Cardiac muscle cell (in vitro differentiated cells and primary cell): ENCODE results near the gene OR51I2. TPM values are rescaled to one million over a fixed set of nuclear protein-coding genes. Genes with fewer than 3 reads are reported as not detected.

Source experiments
- DNase-seq, 2 donors: peaks; one replicate each; pipeline versions ENCODE4 v3.0.0 to v3.0.0-alpha.2; 2010 to 2017; ENCODE audit warnings: low read depth in 1 of 2, low spot score in 1 of 2
- H3K27ac ChIP-seq: fragments of 200-600 bp; sonication (generic); 2 replicates; pipeline ENCODE4 v1.5.1; 2016
- H3K27me3 ChIP-seq: fragments of 200-600 bp; sonication (generic); 2 replicates; pipeline ENCODE4 v1.6.0; 2016; ENCODE audit warnings: control low read depth
- H3K36me3 ChIP-seq: fragments of 200-600 bp; sonication (generic); 2 replicates; pipeline ENCODE4 v1.5.1; 2016; ENCODE audit warnings: control low read depth
- H3K4me1 ChIP-seq: fragments of 200-600 bp; sonication (generic); 2 replicates; pipeline ENCODE4 v1.8.1; 2017; ENCODE audit warnings: low read depth, mild to moderate bottlenecking, mixed run types
- H3K4me3 ChIP-seq: fragments of 200-600 bp; sonication (generic); 2 replicates; pipeline ENCODE4 v1.5.1; 2016; ENCODE audit warnings: mild to moderate bottlenecking
- H3K9me3 ChIP-seq: fragments of 200-600 bp; sonication (generic); 2 replicates; pipeline ENCODE4 v1.5.1; 2017; ENCODE audit warnings: low read depth, mild to moderate bottlenecking, control low read depth
- CTCF ChIP-seq: IDR thresholded peaks from 2 replicates; pipeline ENCODE4 v1.5.1; 2012; ENCODE audit warnings: low read depth, mild to moderate bottlenecking, low read length
- polyA plus RNA-seq: library from polyadenylated mRNA; unstranded; fragments of >200 nt; fragmentation: Nextera tagmentation; extraction: Ambion mirVana; gene quantifications from 2 replicates; pipeline ENCODE4 v1.2.1, GENCODE V29; 2016
- total RNA-seq: library from RNA; depleted of rRNA; stranded (reverse); fragments of >200 nt; gene quantifications from 2 replicates; pipeline ENCODE4 v1.2.3, GENCODE V29; 2016

OR51I2 gene
- total and polyA plus RNA-seq, 2 experiments from 2014 or later, result not detected

- no peaks in the 10 kb centered on the region for H3K4me1 ChIP-seq
- TF ChIP-seq CTCF, result no peak
- no peak overlapping the region for H3K4me3 ChIP-seq
Observed at GRCh38 chr11:5488798-5489399, 39.8 kb downstream of the OR51I2 start.

DNA sequence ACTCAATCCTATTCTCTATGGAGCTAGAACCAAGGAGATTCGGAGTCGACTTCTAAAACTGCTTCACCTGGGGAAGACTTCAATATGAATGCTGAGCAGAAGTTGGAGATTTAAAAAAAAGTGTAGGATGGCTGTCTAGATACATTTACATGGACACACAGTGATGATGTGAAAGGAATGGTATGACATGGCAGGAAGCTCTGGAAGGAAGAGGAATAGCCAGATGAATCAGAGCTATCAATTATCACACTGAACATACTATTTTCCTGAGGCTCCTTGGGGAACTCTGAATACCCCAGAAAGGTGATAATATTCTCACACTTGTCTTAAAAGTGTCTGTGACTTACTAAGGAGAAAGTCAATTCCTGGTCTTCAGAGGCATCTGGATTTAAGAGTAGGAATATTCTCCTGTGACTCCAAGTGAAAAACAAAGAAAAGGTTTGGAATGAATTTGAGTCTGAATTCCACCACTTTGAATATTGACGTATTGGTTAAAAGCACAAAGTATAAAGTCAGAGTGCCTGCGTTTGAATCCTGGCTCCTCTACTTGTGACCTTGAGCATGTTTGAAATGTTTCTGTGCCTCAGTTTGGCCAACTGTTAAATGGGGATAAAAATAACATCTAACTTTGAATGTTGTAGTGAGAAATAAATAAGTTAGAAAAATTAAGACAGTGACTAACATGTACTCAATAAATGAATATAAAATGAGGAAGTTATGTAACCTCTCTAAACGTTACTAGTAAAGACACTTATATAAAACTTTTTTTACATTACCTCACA, 40.6 kb downstream of the OR51I2 start:
- Histone ChIP-seq H3K27ac (no peak overlapping the region), H3K36me3 (no peaks in the 10 kb centered on the region), H3K27me3 (no peaks in the 10 kb centered on the region), H3K4me1 (no peaks in the 10 kb centered on the region), H3K4me3 (no peak overlapping the region), H3K9me3 (no peaks in the 10 kb centered on the region)
- no peak for TF ChIP-seq CTCF
- DNase-seq, result no peak

More at GRCh38 chr11:5488798-5489399, 39.8 kb downstream of the OR51I2 start:
- Histone ChIP-seq H3K36me3 (no peaks in the 10 kb centered on the region), H3K27ac (no peak overlapping the region), H3K9me3 (no peaks in the 10 kb centered on the region), H3K27me3 (no peaks in the 10 kb centered on the region)
- DNase-seq, result no peak

DNA sequence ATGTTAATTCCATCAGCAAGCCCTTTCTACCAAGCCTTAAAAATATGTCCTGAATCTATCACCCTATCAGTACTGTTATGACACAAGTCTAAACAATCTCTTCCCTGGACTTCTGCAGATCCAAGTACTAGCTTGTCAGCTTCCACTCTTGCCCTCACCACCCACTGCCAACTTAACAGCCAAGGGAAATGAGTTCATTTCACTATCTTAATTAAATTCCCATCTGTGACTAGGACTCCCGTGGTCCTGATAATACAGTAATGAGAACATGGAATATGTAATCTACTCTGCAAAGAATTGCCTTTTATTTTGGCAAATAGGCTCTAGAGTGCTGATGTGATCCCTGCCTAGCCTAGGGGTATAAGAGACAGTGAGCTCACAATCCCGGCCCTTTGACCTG, 50.5 kb downstream of the OR51I2 start:
- Histone ChIP-seq H3K36me3 (no peaks in the 10 kb centered on the region), H3K4me1 (no peaks in the 10 kb centered on the region), H3K27ac (no peak overlapping the region), H3K4me3 (no peak overlapping the region), H3K9me3 (no peaks in the 10 kb centered on the region), H3K27me3 (no peaks in the 10 kb centered on the region)
- no peak for TF ChIP-seq CTCF
- DNase-seq, result no peak

GRCh38 chr11:5500393-5500801, 51.3 kb downstream of the OR51I2 start:
- no peaks in the 10 kb centered on the region for H3K27me3 ChIP-seq
- no peak overlapping the region for H3K4me3 ChIP-seq
- no peaks in the 10 kb centered on the region for H3K36me3 ChIP-seq
- DNase-seq, result no peak
- H3K4me1 ChIP-seq, result no peaks in the 10 kb centered on the region
- TF ChIP-seq CTCF, result no peak
- no peaks in the 10 kb centered on the region for H3K9me3 ChIP-seq
- no peak overlapping the region for H3K27ac ChIP-seq

DNA sequence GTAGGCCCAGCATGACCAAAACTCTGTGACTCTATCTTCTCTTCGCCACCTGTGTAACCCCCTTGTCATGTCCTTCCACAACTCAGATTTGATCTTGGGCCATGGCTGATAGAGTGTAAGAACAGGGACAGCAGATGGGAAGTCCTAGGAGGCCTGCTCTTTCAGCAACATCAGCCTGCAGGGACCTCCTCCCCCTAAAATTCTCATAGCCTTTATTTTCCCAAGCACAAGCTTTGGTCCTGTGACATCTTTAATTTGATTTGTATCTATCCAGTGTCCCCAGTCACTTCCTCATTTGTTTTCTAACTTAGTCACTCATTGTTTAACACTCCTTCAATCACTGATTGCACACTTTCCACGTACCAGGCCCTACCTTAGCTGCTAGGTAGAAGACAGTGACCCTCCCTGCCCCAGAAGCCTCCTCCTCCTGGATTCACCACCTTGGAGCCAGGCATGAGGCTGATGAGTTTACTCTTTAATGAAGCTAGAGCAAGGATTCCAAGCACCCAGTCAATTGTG, 55.3 kb downstream of the OR51I2 start:
- no peak for DNase-seq
- TF ChIP-seq CTCF, result no peak
- no peak overlapping the region for H3K4me3 ChIP-seq
- H3K27ac ChIP-seq, result no peak overlapping the region
- no peaks in the 10 kb centered on the region for H3K4me1 ChIP-seq
- H3K36me3 ChIP-seq, result no peaks in the 10 kb centered on the region
- H3K9me3 ChIP-seq, result no peaks in the 10 kb centered on the region
- no peaks in the 10 kb centered on the region for H3K27me3 ChIP-seq
